ENCODE results near the gene MEGF11.

DNA sequence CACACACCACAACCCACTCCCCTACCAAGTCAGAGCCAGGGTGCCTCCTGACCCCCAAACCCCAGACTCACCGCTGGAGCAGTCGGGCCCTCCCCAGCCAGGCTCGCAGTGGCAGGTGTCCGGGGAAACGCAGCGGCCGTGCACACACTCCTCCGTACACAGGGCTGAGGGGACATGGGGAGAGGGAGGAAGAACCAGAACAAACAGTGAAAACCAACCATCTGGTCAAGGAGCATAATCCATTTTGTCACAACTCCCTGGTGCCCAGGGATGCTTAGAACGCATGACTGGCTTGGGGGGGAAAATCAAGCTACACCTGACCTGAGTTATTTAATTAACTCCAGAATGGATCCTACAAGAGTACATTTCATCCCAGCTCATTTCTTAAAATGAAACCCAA, 159.2 kb downstream of the MEGF11 start:
- TF ChIP-seq POLR2A (IDR thresholded peaks at IDR 0.05): no peak
- TF ChIP-seq, protein P1, sequence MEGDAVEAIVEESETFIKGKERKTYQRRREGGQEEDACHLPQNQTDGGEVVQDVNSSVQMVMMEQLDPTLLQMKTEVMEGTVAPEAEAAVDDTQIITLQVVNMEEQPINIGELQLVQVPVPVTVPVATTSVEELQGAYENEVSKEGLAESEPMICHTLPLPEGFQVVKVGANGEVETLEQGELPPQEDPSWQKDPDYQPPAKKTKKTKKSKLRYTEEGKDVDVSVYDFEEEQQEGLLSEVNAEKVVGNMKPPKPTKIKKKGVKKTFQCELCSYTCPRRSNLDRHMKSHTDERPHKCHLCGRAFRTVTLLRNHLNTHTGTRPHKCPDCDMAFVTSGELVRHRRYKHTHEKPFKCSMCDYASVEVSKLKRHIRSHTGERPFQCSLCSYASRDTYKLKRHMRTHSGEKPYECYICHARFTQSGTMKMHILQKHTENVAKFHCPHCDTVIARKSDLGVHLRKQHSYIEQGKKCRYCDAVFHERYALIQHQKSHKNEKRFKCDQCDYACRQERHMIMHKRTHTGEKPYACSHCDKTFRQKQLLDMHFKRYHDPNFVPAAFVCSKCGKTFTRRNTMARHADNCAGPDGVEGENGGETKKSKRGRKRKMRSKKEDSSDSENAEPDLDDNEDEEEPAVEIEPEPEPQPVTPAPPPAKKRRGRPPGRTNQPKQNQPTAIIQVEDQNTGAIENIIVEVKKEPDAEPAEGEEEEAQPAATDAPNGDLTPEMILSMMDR (IDR thresholded peaks at IDR 0.05): no peak
- no peak for TF ChIP-seq EP300 (IDR thresholded peaks at IDR 0.05)
